NCI-H2227 (cell line): ENCODE data around the gene MIPEP.
"Not testable (repeated sequence)": the region's sequence is repeated elsewhere in the genome, so short reads cannot be mapped to it uniquely, and the experiment has no call there.

Experiments
- DNase-seq: peaks from one replicate; lab custom pipeline; 2025; ENCODE audit not compliant: unreplicated experiment; lab: John Stamatoyannopoulos, UW

Gene MIPEP

GRCh38 chr13:23888658-23889614, at the start of gene MIPEP:
Gene MIPEP (minus strand): TSS chr13:23889400. CDS start chr13:23889320, 80 bp downstream.
- DNase-seq: peak; percentile 95

GRCh38 chr13:23934520-23934919, 45.3 kb upstream of the MIPEP start:
- DNase-seq: no peak

- DNase-seq: no peak
These were observed 39.8 kb upstream of the MIPEP start for GRCh38 chr13:23928985-23929384.

GRCh38 chr13:23923031-23923430, 33.8 kb upstream of the MIPEP start:
- no peak for DNase-seq

GRCh38 chr13:23922005-23922932, 33.1 kb upstream of the MIPEP start:
- no peak for DNase-seq

- peak; percentile 24 for DNase-seq
These were observed 32.3 kb upstream of the MIPEP start for GRCh38 chr13:23921451-23921888.

- DNase-seq: no peak
These were observed 29.8 kb upstream of the MIPEP start for GRCh38 chr13:23919006-23919405.

GRCh38 chr13:23918208-23918607, 29.0 kb upstream of the MIPEP start:
- no peak for DNase-seq

- no peak for DNase-seq
These were observed 26.1 kb upstream of the MIPEP start for GRCh38 chr13:23915308-23915707.

- no peak for DNase-seq
These were observed 23.3 kb upstream of the MIPEP start for GRCh38 chr13:23912469-23912868.

- DNase-seq: no peak
These were observed 20.4 kb upstream of the MIPEP start for GRCh38 chr13:23909606-23910005.

- DNase-seq: no peak
These were observed 16.6 kb upstream of the MIPEP start for GRCh38 chr13:23905766-23906165.

- no peak for DNase-seq
These were observed 14.7 kb upstream of the MIPEP start for GRCh38 chr13:23903906-23904280.

- no peak for DNase-seq
These were observed 14.0 kb upstream of the MIPEP start for GRCh38 chr13:23902975-23903905.

- DNase-seq: no peak
These were observed 12.2 kb upstream of the MIPEP start for GRCh38 chr13:23901365-23901764.

GRCh38 chr13:23899555-23899954, 10.4 kb upstream of the MIPEP start:
- DNase-seq: peak; percentile 37

- DNase-seq: no peak
These were observed 8.9 kb upstream of the MIPEP start for GRCh38 chr13:23898101-23898500.

- DNase-seq: not testable (repeated sequence)
These were observed 8.3 kb upstream of the MIPEP start, which contains the start of gene C1QTNF9B for GRCh38 chr13:23897452-23897919. Gene C1QTNF9B (minus strand): TSS chr13:23897502.

- DNase-seq: not testable (repeated sequence)
These were observed 5.5 kb upstream of the MIPEP start for GRCh38 chr13:23894746-23895145.

GRCh38 chr13:23893791-23894190, 4.6 kb upstream of the MIPEP start:
- DNase-seq: not testable (repeated sequence)
